H1 (cell line): ENCODE data around the gene PPIC. TPM values are rescaled to one million over a fixed set of nuclear protein-coding genes. Genes with fewer than 3 reads are reported as not detected.

ENCODE experiments used
- CTCF ChIA-PET: fragments of 300-600 bp; sonication (Branson Sonifier 250); formaldehyde crosslinking; loops from one replicate; lab custom pipeline; 2021; ENCODE audit not compliant: partially characterized antibody; lab: Charles Lee
- POLR2A ChIA-PET: fragments of 300-600 bp; sonication (Branson Sonifier 250); formaldehyde crosslinking; loops from one replicate; lab custom pipeline; 2021; ENCODE audit warnings: inconsistent platforms; ENCODE audit not compliant: partially characterized antibody; lab: Charles Lee
- DNase-seq, 2 experiments: peaks; one replicate each; pipeline versions ENCODE4 v3.0.0 to v3.0.0-alpha.2; 2010 to 2022; ENCODE audit warnings: low spot score in 2 of 2, low read depth in 1 of 2, mixed read lengths in 1 of 2
- FAIRE-seq: peaks from 2 replicates; lab custom pipeline; 2011; peaks lifted over from hg19 to GRCh38; lab: Jason Lieb, UNC
- H2AFZ ChIP-seq: 2 replicates; pipeline ENCODE4 v1.8.1; 2012; ENCODE audit warnings: low read length, inconsistent platforms
- H2AK5ac ChIP-seq: 2 replicates; pipeline ENCODE4 v1.6.1; 2013; ENCODE audit warnings: low read depth, low read length
- H2BK120ac ChIP-seq: replicated peaks from 2 replicates; pipeline ENCODE3; 2013; ENCODE audit warnings: low read depth, low read length, inconsistent platforms
- H2BK12ac ChIP-seq: 2 replicates; pipeline ENCODE4 v1.6.1; 2013; ENCODE audit warnings: low read depth, low read length
- H2BK15ac ChIP-seq: 2 replicates; pipeline ENCODE4 v1.6.1; 2013; ENCODE audit warnings: low read length
- H2BK20ac ChIP-seq: 2 replicates; pipeline ENCODE4 v1.6.1; 2013; ENCODE audit warnings: low read length
- H2BK5ac ChIP-seq: 2 replicates; pipeline ENCODE4 v1.6.1; 2013; ENCODE audit warnings: low read depth, low read length
- H3K14ac ChIP-seq: 2 replicates; pipeline ENCODE4 v1.6.1; 2013; ENCODE audit warnings: inconsistent platforms; ENCODE audit not compliant: insufficient read length
- H3K18ac ChIP-seq: 2 replicates; pipeline ENCODE4 v1.6.1; 2013; ENCODE audit warnings: low read length; ENCODE audit errors: extremely low read depth
- H3K23ac ChIP-seq: 2 replicates; pipeline ENCODE4 v1.6.1; 2013; ENCODE audit warnings: inconsistent platforms; ENCODE audit not compliant: insufficient read length
- H3K23me2 ChIP-seq: 2 replicates; pipeline ENCODE4 v1.6.1; 2013; ENCODE audit warnings: low read depth, low read length
- H3K27ac ChIP-seq: 2 replicates; pipeline ENCODE4 v1.6.1; 2011; ENCODE audit warnings: low read depth, low read length, inconsistent platforms
- H3K27me3 ChIP-seq, 4 experiments: replicated peaks in 1 of 4; 1 replicate in 1 of 4; 2 replicates in 3 of 4; pipeline versions ENCODE4 v1.6.1 to v1.8.1; 2011 to 2013; ENCODE audit warnings: low read length in 3 of 4, mild to moderate bottlenecking in 3 of 4, inconsistent platforms in 2 of 4, mixed read lengths in 2 of 4, moderate library complexity in 1 of 4; ENCODE audit not compliant: control insufficient read depth in 3 of 4, insufficient read depth in 3 of 4; ENCODE audit errors: extremely low read depth in 1 of 4
- H3K36me3 ChIP-seq, 4 experiments: 2 replicates each; pipeline versions ENCODE4 v1.6.1 to v1.8.1; 2011 to 2013; ENCODE audit warnings: mild to moderate bottlenecking in 4 of 4, low read length in 3 of 4, moderate library complexity in 2 of 4, control low read depth in 1 of 4, inconsistent platforms in 1 of 4; ENCODE audit not compliant: insufficient read depth in 4 of 4, control insufficient read depth in 2 of 4
- H3K4ac ChIP-seq: replicated peaks from 2 replicates; pipeline ENCODE3; 2013; ENCODE audit warnings: low read length, low read depth, mixed read lengths, inconsistent platforms; ENCODE audit not compliant: insufficient read length
- H3K4me1 ChIP-seq, 4 experiments: replicated peaks in 1 of 4; 1 replicate in 1 of 4; 2 replicates in 3 of 4; pipeline versions ENCODE4 v1.6.1 to v1.8.1; 2011 to 2013; ENCODE audit warnings: low read length in 3 of 4, inconsistent platforms in 2 of 4, mixed read lengths in 1 of 4; ENCODE audit not compliant: insufficient read depth in 4 of 4, control insufficient read depth in 3 of 4
- H3K4me2 ChIP-seq, 2 experiments: 2 replicates each; pipeline versions ENCODE4 v1.6.1 to v1.8.1; 2011 to 2013; ENCODE audit warnings: low read depth in 2 of 2, low read length in 2 of 2, control low read depth in 1 of 2, inconsistent platforms in 1 of 2, mild to moderate bottlenecking in 1 of 2; ENCODE audit not compliant: insufficient read depth in 1 of 2
- H3K4me3 ChIP-seq, 4 experiments: fragments of 200-600, 300-600 bp in 1 of 4; sonication (generic), shearing (Covaris generic), sonication (Bioruptor Twin) in 1 of 4; 2 replicates each; pipeline versions ENCODE4 v1.5.1 to v1.8.1; 2011 to 2016; ENCODE audit warnings: low read length in 4 of 4, low read depth in 3 of 4, control low read depth in 2 of 4, inconsistent platforms in 2 of 4, mild to moderate bottlenecking in 2 of 4, mixed read lengths in 1 of 4, moderate library complexity in 1 of 4; ENCODE audit not compliant: insufficient read depth in 2 of 4; ENCODE audit errors: extremely low read depth in 1 of 4
- H3K56ac ChIP-seq: replicated peaks from 2 replicates; pipeline ENCODE3; 2013; ENCODE audit warnings: low read depth, mild to moderate bottlenecking, mixed read lengths, low read length, inconsistent platforms; ENCODE audit not compliant: insufficient read length
- H3K79me1 ChIP-seq: 2 replicates; pipeline ENCODE4 v1.6.1; 2013; ENCODE audit warnings: low read depth, low read length, control low read depth
- H3K79me2 ChIP-seq, 2 experiments: 2 replicates each; pipeline versions ENCODE4 v1.6.1 to v1.8.1; 2012 to 2013; ENCODE audit warnings: low read length in 2 of 2, mild to moderate bottlenecking in 2 of 2, inconsistent platforms in 1 of 2; ENCODE audit not compliant: insufficient read depth in 2 of 2, control insufficient read depth in 1 of 2
- H3K9ac ChIP-seq, 4 experiments: replicated peaks in 1 of 4; 1 replicate in 1 of 4; 2 replicates in 3 of 4; pipeline versions ENCODE4 v1.6.1 to v1.8.1; 2011 to 2013; ENCODE audit warnings: low read depth in 3 of 4, low read length in 3 of 4, control low read depth in 2 of 4, mild to moderate bottlenecking in 2 of 4, moderate library complexity in 2 of 4, inconsistent platforms in 1 of 4; ENCODE audit errors: extremely low read depth in 1 of 4
- H3K9me3 ChIP-seq, 2 experiments: 2 replicates each; pipeline versions ENCODE4 v1.6.1 to v1.8.1; 2012 to 2013; ENCODE audit warnings: mild to moderate bottlenecking in 2 of 2, moderate library complexity in 2 of 2, control low read depth in 1 of 2, inconsistent platforms in 1 of 2, low read depth in 1 of 2, low read length in 1 of 2, mixed read lengths in 1 of 2; ENCODE audit not compliant: insufficient read depth in 2 of 2
- H4K20me1 ChIP-seq, 2 experiments: replicated peaks in 1 of 2; 2 replicates each; pipeline versions ENCODE3 to v1.8.1; 2011 to 2013; ENCODE audit warnings: inconsistent platforms in 2 of 2, low read length in 2 of 2, mild to moderate bottlenecking in 1 of 2; ENCODE audit not compliant: insufficient read depth in 2 of 2, control insufficient read depth in 1 of 2
- H4K5ac ChIP-seq: 2 replicates; pipeline ENCODE4 v1.6.1; 2013; ENCODE audit warnings: low read length, low read depth, mixed read lengths, inconsistent platforms; ENCODE audit not compliant: insufficient read length
- H4K8ac ChIP-seq: 2 replicates; pipeline ENCODE4 v1.8.0; 2013; ENCODE audit warnings: mild to moderate bottlenecking, moderate library complexity, low read length, inconsistent platforms; ENCODE audit not compliant: insufficient read depth; ENCODE audit errors: extremely low read depth
- H4K91ac ChIP-seq: replicated peaks from 2 replicates; pipeline ENCODE3; 2013; ENCODE audit warnings: low read length, mixed read lengths, inconsistent platforms; ENCODE audit not compliant: insufficient read length
- BCL11A ChIP-seq, 2 experiments: IDR thresholded peaks; one replicate each; pipeline ENCODE4 v1.6.1; 2011; ENCODE audit warnings: low read depth in 2 of 2, low read length in 2 of 2, mild to moderate bottlenecking in 2 of 2
- CBX5 ChIP-seq: fragments of 300-800, 300-1000 bp; sonication (generic); IDR thresholded peaks from 2 replicates; pipeline ENCODE4 v1.7.1; 2016; ENCODE audit warnings: antibody characterized with exemption, low read length, low read depth
- GTF2F1 ChIP-seq: IDR thresholded peaks from 2 replicates; pipeline ENCODE4 v1.6.1; 2012; ENCODE audit warnings: low read depth, low read length, improper control_type of control experiment, borderline replicate concordance
- MAX ChIP-seq: IDR thresholded peaks from 2 replicates; pipeline ENCODE4 v1.6.1; 2012; ENCODE audit warnings: inconsistent platforms
- RNF2 ChIP-seq: fragments of 200-900, 300-1000 bp; sonication (generic); IDR thresholded peaks from 2 replicates; pipeline ENCODE4 v1.7.1; 2016; ENCODE audit warnings: borderline replicate concordance, low read depth, mild to moderate bottlenecking, antibody characterized with exemption, low read length; ENCODE audit not compliant: poor library complexity, severe bottlenecking; ENCODE audit errors: missing control alignments
- SIRT6 ChIP-seq: IDR thresholded peaks from one replicate; pipeline ENCODE4 v1.7.1; 2012; ENCODE audit warnings: low read length, inconsistent platforms
- TEAD4 ChIP-seq: IDR thresholded peaks from 2 replicates; pipeline ENCODE4 v1.6.1; 2012; ENCODE audit warnings: low read depth, low read length, inconsistent platforms, mixed read lengths
- ZNF274 ChIP-seq: IDR thresholded peaks from 2 replicates; pipeline ENCODE4 v1.7.0; 2012; ENCODE audit warnings: low read length, borderline replicate concordance; ENCODE audit errors: extremely low read depth
- WGBS, 2 experiments: shearing (Covaris generic) in 1 of 2; methylation state at CpG; one replicate each; pipeline versions ENCODE4 v1.1.6 to v1.1.7; 2013 to 2015; ENCODE audit warnings: low lambda C conversion rate in 2 of 2, mixed read lengths in 2 of 2, inconsistent platforms in 1 of 2, low coverage in 1 of 2, missing lambda C conversion rate in 1 of 2; ENCODE audit not compliant: insufficient replicate concordance in 2 of 2, insufficient coverage in 1 of 2, insufficient read length in 1 of 2; ENCODE audit errors: extremely low coverage in 1 of 2, missing lambda C conversion rate in 1 of 2; 5-methylcytosine and 5-hydroxymethylcytosine counted together
- polyA plus RNA-seq, 7 experiments: library from polyadenylated mRNA; depleted of rRNA in 3 of 7; stranded (reverse) in 5 of 7; unstranded in 2 of 7; fragments of >200 nt in 5 of 7; fragments of 200-250 nt in 2 of 7; gene quantifications; 1 replicate in 5 of 7; 2 replicates in 1 of 7; 4 replicates in 1 of 7; pipeline versions ENCODE4 v1.2.1 to v1.2.3, GENCODE V29; 2011 to 2013; ENCODE audit warnings: missing spikeins in 2 of 7, mixed read lengths in 2 of 7
- total RNA-seq: library from RNA; stranded (reverse); fragmentation: NEBNext Ultra II Directional; extraction: Animal tissue kit (Norgen Biotek cat#: 25700); gene quantifications from 2 replicates; pipeline ENCODE4 v1.2.1, GENCODE V29; 2021

PPIC gene
- total and polyA plus RNA-seq, 2 of the 8 experiments (the other 6 are each of a cell fraction or from before 2014, with no cell fraction given), result 8.5 to 10.4 TPM

DNA sequence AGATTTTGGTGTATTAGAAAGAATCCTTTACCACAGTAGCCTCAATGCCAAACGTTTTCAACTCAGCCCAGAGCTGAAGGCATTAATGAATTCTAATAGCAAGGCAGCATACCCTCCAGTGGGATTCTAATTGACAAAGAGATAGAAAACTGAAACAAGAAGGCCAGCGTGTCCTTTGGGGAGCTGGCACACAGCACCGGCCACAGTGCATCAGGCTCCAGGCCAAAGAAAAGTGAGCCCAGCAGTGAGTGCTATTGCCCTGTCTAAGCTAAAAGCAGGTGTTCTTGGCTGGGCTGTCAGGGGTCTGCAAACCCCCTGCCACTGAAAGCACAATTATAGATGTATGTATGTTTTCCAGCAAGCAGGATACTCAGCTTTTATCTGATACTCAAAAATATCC, 40.4 kb downstream of the PPIC start:
- Histone ChIP-seq H3K23ac (no peak overlapping the region), H3K9me3 (no peaks in the 10 kb centered on the region), H3K4me2 (no peak overlapping the region), H2BK15ac (no peak overlapping the region), H3K56ac (no peak overlapping the region), H3K18ac (no peak overlapping the region), H3K4me1 (peaks cover 0 to 10% (median 2%) of the 10 kb centered on the region in 4 experiments; a peak in 4 of 7 replicates), H3K4ac (no peak overlapping the region), H3K79me1 (no peaks in the 10 kb centered on the region), H3K36me3 (no peaks in the 10 kb centered on the region), H2BK20ac (no peak overlapping the region), H3K4me3 (no peak overlapping the region), H4K8ac (no peak overlapping the region), H3K27me3 (no peaks in the 10 kb centered on the region), H3K27ac (no peak overlapping the region), H3K14ac (no peak overlapping the region), H2BK12ac (no peak overlapping the region), H3K79me2 (no peaks in the 10 kb centered on the region), H2AK5ac (no peak overlapping the region), H4K5ac (no peak overlapping the region), H3K9ac (no peak overlapping the region), H4K20me1 (no peaks in the 10 kb centered on the region), H2AFZ (no peak overlapping the region), H4K91ac (no peak overlapping the region), H2BK5ac (no peak overlapping the region), H3K23me2 (no peaks in the 10 kb centered on the region), H2BK120ac (no peak overlapping the region)
- TF ChIP-seq BCL11A (IDR thresholded peaks at IDR 0.05; ENCODE audit: low read depth in 2 of 2, low read length in 2 of 2) (no peak), ZNF274 (no peak), MAX (no peak), TEAD4 (no peak), SIRT6 (no peak), GTF2F1 (no peak), RNF2 (no peak), CBX5 (no peak)
- DNase-seq (no peak), FAIRE-seq (no peak)
- WGBS, 2 experiments, result 64% methylated on average over 3 of the region's 3 CpGs; no CpG with 5 or more reads in 1 of the 2 experiments
- CTCF ChIA-PET, result interaction anchor here (0.6 to 2.5 kb wide), 3 partner anchors 28 to 292 kb away, joined by 3 to 10 read pairs (median 5); no protein-coding TSS in a partner anchor
- POLR2A ChIA-PET, result interaction anchor here (1.3 kb wide), 1 partner anchor 113 kb away, joined by 4 read pairs; no protein-coding TSS in a partner anchor
